Activated CD4-positive, alpha-beta T cell treated with anti-CD3 and anti-CD28 coated beads, Interleukin-2, amount 10 ng/mL, durations not matched to agents 7 days and 5 days (primary cell): Measurements from ENCODE around the gene RNF213. TPM values are rescaled to one million over a fixed set of nuclear protein-coding genes. Genes with fewer than 3 reads are reported as not detected.

ENCODE experiments used
- CTCF ChIA-PET: fragments of 350-600 bp; sonication (Branson Sonifier 250); formaldehyde crosslinking; loops from one replicate; lab custom pipeline; 2021; ENCODE audit warnings: antibody characterized with exemption; lab: Charles Lee
- POLR2A ChIA-PET: fragments of 350-600 bp; sonication (Branson Sonifier 250); formaldehyde crosslinking; loops from one replicate; lab custom pipeline; 2021; ENCODE audit warnings: antibody characterized with exemption; lab: Charles Lee
- DNase-seq: peaks from one replicate; pipeline ENCODE4 v3.0.0-alpha.2; 2020
- H3K27ac Mint-ChIP-seq: one replicate; pipeline ENCODE4 v1.8.0; 2021; ENCODE audit warnings: mild to moderate bottlenecking, moderate library complexity, mixed read lengths
- H3K27me3 Mint-ChIP-seq: one replicate; pipeline ENCODE4 v1.8.0; 2021; ENCODE audit warnings: mixed read lengths
- H3K36me3 Mint-ChIP-seq: one replicate; pipeline ENCODE4 v1.8.0; 2021; ENCODE audit warnings: low read depth, mixed read lengths
- H3K4me1 Mint-ChIP-seq: one replicate; pipeline ENCODE4 v1.8.0; 2021; ENCODE audit warnings: mixed read lengths
- H3K4me3 Mint-ChIP-seq: one replicate; pipeline ENCODE4 v1.8.0; 2021; ENCODE audit warnings: mild to moderate bottlenecking, moderate library complexity, mixed read lengths
- H3K9me3 Mint-ChIP-seq: one replicate; pipeline ENCODE4 v1.8.0; 2021; ENCODE audit warnings: mixed read lengths
- total RNA-seq, 2 experiments: library from RNA; stranded (reverse); gene quantifications; one replicate each; pipeline ENCODE4 v1.2.3, GENCODE V29; 2021

Gene RNF213
- total RNA-seq, 2 experiments from 2014 or later = 579 to 602 TPM

DNA sequence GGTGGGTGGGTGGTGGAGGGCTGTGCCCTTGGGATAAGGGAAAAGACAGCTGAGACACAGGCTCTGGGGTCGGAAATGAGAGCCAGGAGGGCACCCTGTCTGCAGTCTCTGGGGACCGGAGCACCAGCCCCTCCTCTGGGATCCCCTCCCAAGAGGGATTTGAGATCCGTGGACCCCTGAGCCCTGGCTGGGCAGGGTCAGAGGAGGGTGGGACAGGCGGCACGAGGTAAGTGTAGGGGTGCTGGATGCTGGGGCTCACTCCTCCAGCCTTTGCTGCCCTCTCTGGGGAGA lies 40.9 kb upstream of the RNF213 start:
- peak overlapping the region; percentile 84 for H3K4me3 Mint-ChIP-seq
- ChIA-PET CTCF (interaction anchor here (1.0 to 1.4 kb wide), 2 partner anchors 24 to 72 kb away, joined by 3 read pairs; no protein-coding TSS in a partner anchor), POLR2A (no interaction called here)
- H3K27ac Mint-ChIP-seq = peak overlapping the region; percentile 83
- peaks cover 23% of the 10 kb centered on the region for H3K4me1 Mint-ChIP-seq
- H3K36me3 Mint-ChIP-seq = peaks cover 8% of the 10 kb centered on the region
- no peaks in the 10 kb centered on the region for H3K9me3 Mint-ChIP-seq
- H3K27me3 Mint-ChIP-seq = no peaks in the 10 kb centered on the region
- DNase-seq = no peak

DNA sequence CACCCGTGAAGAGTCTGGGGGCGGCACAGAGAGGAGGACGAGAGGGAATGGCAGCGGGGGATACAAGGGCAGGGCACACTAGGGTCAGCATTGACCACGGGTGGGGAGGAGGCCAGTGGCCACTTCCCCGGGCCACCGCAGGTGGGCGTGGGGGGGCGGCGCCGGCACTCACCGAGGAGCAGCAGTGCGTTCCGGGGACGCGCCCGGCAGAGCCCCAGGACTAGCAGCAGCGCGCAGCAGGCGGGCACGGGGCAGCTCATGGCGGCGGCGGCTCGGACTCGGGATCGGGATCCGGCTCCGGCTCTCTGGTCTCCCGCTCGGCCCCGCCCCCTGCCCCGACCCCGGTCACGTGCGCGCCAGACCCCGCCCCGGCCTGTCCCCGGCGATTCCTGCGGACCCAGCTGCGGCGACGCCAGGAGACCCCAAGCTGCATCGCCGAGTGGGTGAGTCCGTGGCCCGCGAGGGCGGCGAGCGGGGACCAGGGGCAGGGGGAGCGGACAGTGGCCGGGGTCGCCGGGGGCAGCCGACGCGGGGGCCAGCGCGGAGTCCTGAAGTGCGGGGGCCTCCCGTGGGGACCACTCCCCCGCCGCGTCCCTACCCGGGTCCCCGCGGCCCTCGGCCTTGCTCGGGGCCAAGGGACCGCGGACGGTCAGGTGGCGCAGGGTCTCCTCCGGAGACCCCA lies 40.5 kb upstream of the RNF213 start, which contains the start of the genes SGSH and SLC26A11:
TSS of gene SGSH (minus strand) at position 280 of the 682 bp plus-strand sequence. CDS start at position 260, 20 bp downstream.
TSS of gene SLC26A11 (plus strand) at position 374 of the 682 bp plus-strand sequence. CDS start 1,134 bp downstream, outside the sequence.
- Mint-ChIP-seq H3K27me3 (no peaks in the 10 kb centered on the region), H3K4me3 (peak within 1 kb of the TSS; percentile 84), H3K9me3 (no peaks in the 10 kb centered on the region), H3K36me3 (peaks cover 8% of the 10 kb centered on the region), H3K4me1 (peaks cover 23% of the 10 kb centered on the region), H3K27ac (peak within 1 kb of the TSS; percentile 83)
- POLR2A ChIA-PET = interaction anchor here (0.5 kb wide), 1 partner anchor 1835 kb away, joined by 3 read pairs; no protein-coding TSS in a partner anchor
- DNase-seq = peak; percentile 62
- CTCF ChIA-PET = interaction anchor here (0.5 to 1.4 kb wide), 2 partner anchors 72 to 712 kb away, joined by 3 to 5 read pairs; no protein-coding TSS in a partner anchor

- H3K9me3 Mint-ChIP-seq = no peaks in the 10 kb centered on the region
- no peak for DNase-seq
- H3K27me3 Mint-ChIP-seq = no peaks in the 10 kb centered on the region
- H3K27ac Mint-ChIP-seq = peak overlapping the region; percentile 71
- peaks cover 8% of the 10 kb centered on the region for H3K36me3 Mint-ChIP-seq
- peak overlapping the region; percentile 70 for H3K4me3 Mint-ChIP-seq
- peaks cover 23% of the 10 kb centered on the region for H3K4me1 Mint-ChIP-seq
- CTCF ChIA-PET = interaction anchor here (0.5 kb wide), 1 partner anchor 711 kb away, joined by 5 read pairs; no protein-coding TSS in a partner anchor
- POLR2A ChIA-PET = interaction anchor here (0.5 kb wide), 1 partner anchor 1836 kb away, joined by 3 read pairs; no protein-coding TSS in a partner anchor
Observed at GRCh38 chr17:80220736-80221215, 39.9 kb upstream of the RNF213 start.

- POLR2A ChIA-PET = no interaction called here
- H3K36me3 Mint-ChIP-seq = peaks cover 4% of the 10 kb centered on the region
Observed at GRCh38 chr17:80221351-80222105, 39.1 kb upstream of the RNF213 start.

DNA sequence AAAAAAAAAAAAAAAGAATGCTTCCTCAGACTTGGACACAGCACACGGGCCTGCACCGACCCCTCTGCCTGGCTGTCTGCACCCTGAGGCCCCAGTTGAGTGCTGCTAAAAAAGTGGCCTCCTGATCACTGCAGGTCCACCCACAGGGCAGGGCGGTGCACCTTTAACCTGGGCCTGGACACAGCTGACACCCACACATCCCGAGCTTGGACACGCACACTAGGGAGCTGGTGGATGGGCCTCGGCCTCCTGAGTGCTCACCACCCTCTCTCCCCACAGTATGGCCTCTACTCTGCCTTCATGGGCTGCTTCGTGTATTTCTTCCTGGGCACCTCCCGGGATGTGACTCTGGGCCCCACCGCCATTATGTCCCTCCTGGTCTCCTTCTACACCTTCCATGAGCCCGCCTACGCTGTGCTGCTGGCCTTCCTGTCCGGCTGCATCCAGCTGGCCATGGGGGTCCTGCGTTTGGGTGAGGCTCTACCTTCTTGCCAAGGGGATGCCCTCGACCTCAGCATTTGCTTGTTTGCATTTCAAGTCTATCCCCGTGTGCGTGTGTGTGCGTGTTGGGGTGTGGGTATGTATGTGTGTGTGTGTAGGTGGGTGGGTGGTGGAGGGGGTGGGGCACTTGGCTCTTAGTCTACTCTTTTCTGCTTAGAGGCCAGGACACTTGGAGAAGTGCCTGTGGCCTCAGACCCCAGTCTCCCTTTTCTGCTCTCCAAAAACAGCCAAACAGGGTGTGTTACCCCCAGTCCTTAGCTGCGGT lies 38.1 kb upstream of the RNF213 start:
- ChIA-PET CTCF (no interaction called here), POLR2A (no interaction called here)
- H3K27ac Mint-ChIP-seq = no peak overlapping the region
- peaks cover 1% of the 10 kb centered on the region for H3K36me3 Mint-ChIP-seq
- no peak for DNase-seq
- no peaks in the 10 kb centered on the region for H3K9me3 Mint-ChIP-seq
- peaks cover 21% of the 10 kb centered on the region for H3K4me1 Mint-ChIP-seq
- no peak overlapping the region for H3K4me3 Mint-ChIP-seq
- H3K27me3 Mint-ChIP-seq = no peaks in the 10 kb centered on the region

More at GRCh38 chr17:80221351-80222105, 39.1 kb upstream of the RNF213 start:
- CTCF ChIA-PET = no interaction called here
- peak overlapping the region; percentile 46 for H3K27ac Mint-ChIP-seq
- DNase-seq = no peak
- H3K4me3 Mint-ChIP-seq = peak overlapping the region; percentile 70
- no peaks in the 10 kb centered on the region for H3K9me3 Mint-ChIP-seq
- H3K4me1 Mint-ChIP-seq = peaks cover 23% of the 10 kb centered on the region
- no peaks in the 10 kb centered on the region for H3K27me3 Mint-ChIP-seq

DNA sequence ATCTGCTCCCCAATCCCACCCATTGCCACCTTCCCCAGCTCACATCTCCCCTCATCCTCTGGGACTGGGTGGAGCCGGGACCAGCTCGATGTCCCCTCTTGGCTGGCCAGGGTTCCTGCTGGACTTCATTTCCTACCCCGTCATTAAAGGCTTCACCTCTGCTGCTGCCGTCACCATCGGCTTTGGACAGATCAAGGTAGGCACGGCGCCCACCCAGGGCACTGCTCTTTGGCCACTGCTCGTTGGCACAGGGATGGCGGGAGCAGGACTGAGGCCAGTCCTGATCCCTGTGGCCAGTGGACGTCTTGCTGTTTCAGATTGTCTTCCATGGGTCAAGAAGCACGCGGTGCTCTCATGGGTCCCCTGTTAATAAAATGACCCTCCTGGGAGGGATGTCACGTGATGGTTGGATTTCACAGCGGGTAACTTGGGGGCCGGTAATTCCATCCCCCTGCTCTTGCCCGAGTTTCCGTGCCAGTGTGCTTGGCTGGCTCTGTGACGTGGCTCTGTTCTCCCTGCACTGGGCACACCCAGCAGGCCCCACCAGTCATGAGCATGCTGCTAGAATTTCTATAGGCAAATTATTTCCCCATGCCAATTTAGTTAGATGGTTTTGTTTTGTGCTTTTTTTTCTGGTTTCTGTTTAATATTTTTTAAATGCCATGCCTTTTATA lies 37.4 kb upstream of the RNF213 start:
- Mint-ChIP-seq H3K27ac (no peak overlapping the region), H3K9me3 (no peaks in the 10 kb centered on the region), H3K4me3 (no peak overlapping the region), H3K36me3 (no peaks in the 10 kb centered on the region), H3K27me3 (no peaks in the 10 kb centered on the region), H3K4me1 (peaks cover 19% of the 10 kb centered on the region)
- CTCF ChIA-PET = no interaction called here
- no peak for DNase-seq
- POLR2A ChIA-PET = interaction anchor here (0.7 kb wide), 1 partner anchor 95 kb away, joined by 3 read pairs; no protein-coding TSS in a partner anchor

GRCh38 chr17:80223838-80224497 lies 36.7 kb upstream of the RNF213 start:
- DNase-seq = no peak
- POLR2A ChIA-PET = interaction anchor here (0.7 kb wide), 1 partner anchor 95 kb away, joined by 3 read pairs; no protein-coding TSS in a partner anchor
- Mint-ChIP-seq H3K27ac (no peak overlapping the region), H3K9me3 (no peaks in the 10 kb centered on the region), H3K4me3 (no peak overlapping the region), H3K4me1 (peaks cover 13% of the 10 kb centered on the region), H3K36me3 (no peaks in the 10 kb centered on the region), H3K27me3 (no peaks in the 10 kb centered on the region)
- CTCF ChIA-PET = no interaction called here

GRCh38 chr17:80224683-80225082 lies 36.0 kb upstream of the RNF213 start:
- H3K27ac Mint-ChIP-seq = no peak overlapping the region
- DNase-seq = no peak
- ChIA-PET POLR2A (no interaction called here), CTCF (interaction anchor here (1.6 kb wide), 1 partner anchor 11 kb away, joined by 3 read pairs; no protein-coding TSS in a partner anchor)
- H3K27me3 Mint-ChIP-seq = no peaks in the 10 kb centered on the region
- H3K4me1 Mint-ChIP-seq = peaks cover 5% of the 10 kb centered on the region
- H3K9me3 Mint-ChIP-seq = no peaks in the 10 kb centered on the region
- no peak overlapping the region for H3K4me3 Mint-ChIP-seq
- no peaks in the 10 kb centered on the region for H3K36me3 Mint-ChIP-seq

GRCh38 chr17:80225230-80225629 lies 35.4 kb upstream of the RNF213 start:
- no peak overlapping the region for H3K4me3 Mint-ChIP-seq
- H3K36me3 Mint-ChIP-seq = no peaks in the 10 kb centered on the region
- ChIA-PET CTCF (interaction anchor here (0.6 to 2.2 kb wide), 4 partner anchors 10 to 124 kb away, joined by 3 to 9 read pairs (median 3); partner anchors contain the start of gene GAA), POLR2A (no interaction called here)
- H3K27ac Mint-ChIP-seq = no peak overlapping the region
- DNase-seq = no peak
- no peaks in the 10 kb centered on the region for H3K9me3 Mint-ChIP-seq
- H3K4me1 Mint-ChIP-seq = peaks cover 3% of the 10 kb centered on the region
- H3K27me3 Mint-ChIP-seq = no peaks in the 10 kb centered on the region

DNA sequence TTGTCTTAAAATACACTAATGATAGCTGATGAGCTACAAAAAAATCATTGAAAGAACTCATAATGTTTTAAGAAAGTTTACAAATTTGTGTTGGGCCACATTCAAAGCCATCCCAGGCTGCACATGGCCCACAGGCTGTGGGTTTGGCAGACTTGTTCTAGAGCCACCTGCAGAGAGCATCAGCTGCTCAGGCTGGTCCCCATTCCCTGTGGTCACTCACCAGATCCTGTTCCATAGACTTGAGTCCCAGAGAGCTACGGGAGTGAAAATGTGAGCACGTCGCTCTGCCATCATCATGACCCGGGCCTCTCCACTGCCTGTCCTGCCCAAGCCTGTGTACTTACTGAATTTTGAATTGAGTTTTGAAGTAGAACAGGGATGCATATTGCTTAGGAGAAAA lies 33.5 kb upstream of the RNF213 start:
- Mint-ChIP-seq H3K9me3 (peaks cover 9% of the 10 kb centered on the region), H3K27ac (no peak overlapping the region), H3K4me1 (peaks cover 1% of the 10 kb centered on the region), H3K4me3 (no peak overlapping the region), H3K27me3 (no peaks in the 10 kb centered on the region), H3K36me3 (peaks cover 4% of the 10 kb centered on the region)
- ChIA-PET CTCF (interaction anchor here (0.7 to 2.2 kb wide), 7 partner anchors 8 to 826 kb away, joined by 3 to 9 read pairs (median 3); partner anchors contain the start of gene GAA), POLR2A (no interaction called here)
- no peak for DNase-seq

- Mint-ChIP-seq H3K27me3 (no peaks in the 10 kb centered on the region), H3K9me3 (peaks cover 12% of the 10 kb centered on the region), H3K27ac (no peak overlapping the region), H3K4me1 (peaks cover 1% of the 10 kb centered on the region), H3K4me3 (no peak overlapping the region), H3K36me3 (peaks cover 8% of the 10 kb centered on the region)
- no peak for DNase-seq
- CTCF ChIA-PET = interaction anchor here (0.5 to 1.7 kb wide), 4 partner anchors 8 to 827 kb away, joined by 3 read pairs; no protein-coding TSS in a partner anchor
- POLR2A ChIA-PET = no interaction called here
Observed at GRCh38 chr17:80227666-80228065, 33.0 kb upstream of the RNF213 start.
